H9 (cell line): ENCODE data around the gene LHFPL2. TPM values are rescaled to one million over a fixed set of nuclear protein-coding genes. Genes with fewer than 3 reads are reported as not detected.

Source experiments
- DNase-seq: peaks from one replicate; pipeline ENCODE4 v3.0.0-alpha.2; 2017
- H2AFZ ChIP-seq: one replicate; pipeline ENCODE4 v1.6.1; 2013; ENCODE audit warnings: mild to moderate bottlenecking, low read length, control low read depth, moderate library complexity
- H2AK5ac ChIP-seq: 2 replicates; pipeline ENCODE4 v1.6.1; 2013; ENCODE audit warnings: low read length, control low read depth, mixed read lengths; ENCODE audit not compliant: insufficient read length
- H2BK120ac ChIP-seq: one replicate; pipeline ENCODE4 v1.6.1; 2013; ENCODE audit warnings: low read depth, mild to moderate bottlenecking, low read length, control low read depth, inconsistent platforms; ENCODE audit not compliant: poor library complexity, severe bottlenecking
- H2BK12ac ChIP-seq: 2 replicates; pipeline ENCODE4 v1.6.1; 2013; ENCODE audit warnings: low read length, control low read depth, mixed read lengths, low read depth; ENCODE audit not compliant: insufficient read length
- H2BK15ac ChIP-seq: 2 replicates; pipeline ENCODE4 v1.6.1; 2013; ENCODE audit warnings: low read depth, low read length, control low read depth
- H2BK20ac ChIP-seq: one replicate; pipeline ENCODE4 v1.6.1; 2013; ENCODE audit warnings: low read depth, mild to moderate bottlenecking, low read length, control low read depth, inconsistent platforms; ENCODE audit not compliant: poor library complexity, severe bottlenecking
- H2BK5ac ChIP-seq: 2 replicates; pipeline ENCODE4 v1.6.1; 2013; ENCODE audit warnings: low read length, control low read depth, mixed read lengths; ENCODE audit not compliant: insufficient read length
- H3K14ac ChIP-seq: 2 replicates; pipeline ENCODE4 v1.6.1; 2013; ENCODE audit warnings: low read length, control low read depth; ENCODE audit not compliant: insufficient read depth
- H3K18ac ChIP-seq: 2 replicates; pipeline ENCODE4 v1.6.1; 2013; ENCODE audit warnings: low read depth, mild to moderate bottlenecking, mixed read lengths, low read length, control low read depth; ENCODE audit not compliant: insufficient read length
- H3K23ac ChIP-seq: 2 replicates; pipeline ENCODE4 v1.6.1; 2013; ENCODE audit warnings: low read length, control low read depth, mixed read lengths, low read depth; ENCODE audit not compliant: insufficient read length
- H3K23me2 ChIP-seq: 2 replicates; pipeline ENCODE4 v1.6.1; 2013; ENCODE audit warnings: low read depth, mild to moderate bottlenecking, mixed read lengths, low read length, control low read depth; ENCODE audit not compliant: insufficient read length, poor library complexity, severe bottlenecking
- H3K27ac ChIP-seq: 2 replicates; pipeline ENCODE4 v1.5.1; 2013; ENCODE audit warnings: low read length, control low read depth, mixed read lengths, low read depth; ENCODE audit not compliant: insufficient read length
- H3K27me3 ChIP-seq: 2 replicates; pipeline ENCODE4 v1.6.1; 2013; ENCODE audit warnings: low read length, control low read depth, inconsistent platforms; ENCODE audit not compliant: insufficient read depth
- H3K4ac ChIP-seq: 2 replicates; pipeline ENCODE4 v1.6.1; 2013; ENCODE audit warnings: low read depth, mild to moderate bottlenecking, control low read depth, inconsistent platforms, low read length, moderate library complexity
- H3K4me1 ChIP-seq: 2 replicates; pipeline ENCODE4 v1.6.1; 2013; ENCODE audit warnings: low read length, control low read depth, inconsistent platforms; ENCODE audit not compliant: insufficient read depth
- H3K4me2 ChIP-seq: 2 replicates; pipeline ENCODE4 v1.6.1; 2013; ENCODE audit warnings: low read length, control low read depth, mixed read lengths; ENCODE audit not compliant: insufficient read length, insufficient read depth
- H3K56ac ChIP-seq: 2 replicates; pipeline ENCODE4 v1.6.1; 2013; ENCODE audit warnings: low read depth, mild to moderate bottlenecking, mixed read lengths, low read length, control low read depth; ENCODE audit not compliant: insufficient read length
- H3K79me1 ChIP-seq: 2 replicates; pipeline ENCODE4 v1.6.1; 2013; ENCODE audit warnings: low read depth, mild to moderate bottlenecking, moderate library complexity, low read length, control low read depth, inconsistent platforms; ENCODE audit not compliant: insufficient read depth, poor library complexity, severe bottlenecking
- H3K79me2 ChIP-seq: 2 replicates; pipeline ENCODE4 v1.6.1; 2013; ENCODE audit warnings: low read length, control low read depth, inconsistent platforms; ENCODE audit not compliant: insufficient read depth
- H3K9ac ChIP-seq: 2 replicates; pipeline ENCODE4 v1.6.1; 2013; ENCODE audit warnings: low read length, control low read depth, mixed read lengths; ENCODE audit not compliant: insufficient read length; ENCODE audit errors: extremely low read depth
- H3K9me3 ChIP-seq: one replicate; pipeline ENCODE4 v1.6.1; 2013; ENCODE audit warnings: low read depth, low read length, inconsistent platforms; ENCODE audit not compliant: control insufficient read depth
- H3T11ph ChIP-seq: one replicate; pipeline ENCODE4 v1.6.1; 2013; ENCODE audit warnings: mild to moderate bottlenecking, low read length, control low read depth, inconsistent platforms
- H4K20me1 ChIP-seq: one replicate; pipeline ENCODE4 v1.6.1; 2013; ENCODE audit not compliant: control insufficient read depth, insufficient read length, insufficient read depth
- H4K5ac ChIP-seq: 2 replicates; pipeline ENCODE4 v1.6.1; 2013; ENCODE audit warnings: low read depth, mild to moderate bottlenecking, mixed read lengths, low read length, control low read depth; ENCODE audit not compliant: insufficient read length
- H4K8ac ChIP-seq: replicated peaks from 2 replicates; pipeline ENCODE4 v1.6.1; 2013; ENCODE audit warnings: low read length, control low read depth, mixed read lengths, low read depth; ENCODE audit not compliant: insufficient read length
- H4K91ac ChIP-seq: 2 replicates; pipeline ENCODE4 v1.6.1; 2013; ENCODE audit warnings: low read depth, mild to moderate bottlenecking, moderate library complexity, mixed read lengths, low read length, control low read depth; ENCODE audit not compliant: insufficient read length
- H3K27ac Mint-ChIP-seq, 3 experiments: 2 replicates in 2 of 3; 3 replicates in 1 of 3; pipeline ENCODE4 v1.8.0; 2020 to 2021; ENCODE audit warnings: mixed read lengths in 3 of 3, mild to moderate bottlenecking in 1 of 3, moderate library complexity in 1 of 3
- H3K27me3 Mint-ChIP-seq: 2 replicates; pipeline ENCODE4 v1.8.0; 2021; ENCODE audit warnings: low read depth, mild to moderate bottlenecking, moderate library complexity, mixed read lengths
- H3K36me3 Mint-ChIP-seq, 3 experiments: 2 replicates in 2 of 3; 3 replicates in 1 of 3; pipeline ENCODE4 v1.8.0; 2020 to 2021; ENCODE audit warnings: low read depth in 3 of 3, mixed read lengths in 3 of 3; ENCODE audit not compliant: insufficient read depth in 1 of 3
- H3K4me1 Mint-ChIP-seq, 2 experiments: 2 replicates each; pipeline ENCODE4 v1.8.0; 2020; ENCODE audit warnings: mixed read lengths in 2 of 2
- H3K4me3 Mint-ChIP-seq, 2 experiments: 2 replicates in 1 of 2; 3 replicates in 1 of 2; pipeline ENCODE4 v1.8.0; 2020 to 2021; ENCODE audit warnings: mild to moderate bottlenecking in 2 of 2, mixed read lengths in 2 of 2, moderate library complexity in 1 of 2
- H3K9me3 Mint-ChIP-seq, 2 experiments: 2 replicates in 1 of 2; 3 replicates in 1 of 2; pipeline ENCODE4 v1.8.0; 2020; ENCODE audit warnings: mild to moderate bottlenecking in 2 of 2, mixed read lengths in 2 of 2, moderate library complexity in 1 of 2
- WGBS: extraction: QIAGEN DNeasy Blood & Tissue Kit; methylation state at CpG from one replicate; pipeline ENCODE4 v1.1.7; 2013; ENCODE audit warnings: missing lambda C conversion rate, low lambda C conversion rate, mixed read lengths; ENCODE audit not compliant: insufficient read length; ENCODE audit errors: extremely low coverage; 5-methylcytosine and 5-hydroxymethylcytosine counted together
- total RNA-seq: library from RNA; stranded (reverse); gene quantifications from 2 replicates; pipeline ENCODE4 v1.2.1, GENCODE V29; 2021
- TF ChIP-seq, protein P1 (sequence below): fragments of 200-600 bp; sonication (generic); conservative IDR thresholded peaks from 3 replicates; pipeline ENCODE4 v1.8.0; 2021; ENCODE audit warnings: antibody characterized with exemption, mild to moderate bottlenecking

Gene LHFPL2
- total RNA-seq, 1 experiment from 2014 or later: 26.3 TPM

DNA sequence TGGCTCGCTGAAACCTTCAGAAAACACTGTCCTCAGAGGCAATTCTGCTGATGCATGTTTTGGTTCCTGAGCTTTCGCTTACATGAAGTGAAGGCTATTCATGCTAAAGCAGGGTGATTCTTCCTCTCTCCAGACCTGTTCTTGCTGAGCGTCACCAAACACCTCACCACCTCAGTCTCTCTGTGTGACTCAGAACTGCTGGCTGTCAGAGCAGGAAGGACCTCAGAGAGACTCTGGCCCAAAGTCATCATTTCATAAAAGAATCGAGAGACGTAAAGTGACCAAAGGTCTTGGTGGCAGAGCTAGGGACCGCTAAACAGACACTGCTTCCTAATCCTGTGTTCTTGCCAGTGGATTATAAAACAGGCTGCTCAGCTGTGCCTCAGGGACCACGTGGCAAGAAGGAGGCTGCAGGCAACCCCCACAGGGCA is 73.8 kb downstream of the LHFPL2 start:
- Histone ChIP-seq H2AK5ac (no peak overlapping the region), H2BK120ac (no peak overlapping the region), H3T11ph (no peak overlapping the region), H4K5ac (no peak overlapping the region), H3K27ac (no peak overlapping the region), H3K23ac (no peak overlapping the region), H3K27me3 (no peaks in the 10 kb centered on the region), H3K4ac (no peak overlapping the region), H3K79me1 (no peaks in the 10 kb centered on the region), H3K14ac (peak overlapping the region; percentile 25; the same call in 1 of the 2 replicates), H2BK15ac (no peak overlapping the region), H4K91ac (no peak overlapping the region), H3K4me2 (no peak overlapping the region), H3K23me2 (no peaks in the 10 kb centered on the region), H4K20me1 (no peaks in the 10 kb centered on the region), H3K79me2 (peaks cover 2% of the 10 kb centered on the region; the same call in 1 of the 2 replicates), H2AFZ (no peak overlapping the region), H3K18ac (no peak overlapping the region), H3K9me3 (no peaks in the 10 kb centered on the region), H4K8ac (no peak overlapping the region), H2BK20ac (no peak overlapping the region), H2BK12ac (no peak overlapping the region), H2BK5ac (no peak overlapping the region), H3K56ac (no peak overlapping the region), H3K4me1 (peaks cover 2% of the 10 kb centered on the region), H3K9ac (no peak overlapping the region)
- Mint-ChIP-seq H3K4me3 (no peak overlapping the region), H3K4me1 (peaks cover 32 to 33% of the 10 kb centered on the region in 2 experiments), H3K27me3 (no peaks in the 10 kb centered on the region), H3K9me3 (no peaks in the 10 kb centered on the region), H3K36me3 (peaks cover 0 to 4% (median 0%) of the 10 kb centered on the region in 3 experiments; a peak in 3 of 7 replicates), H3K27ac (peak overlapping the region; percentile 19 to 41 (median 30); a peak in 4 of 7 replicates)
- no CpG with 5 or more reads among the region's 7 CpGs for whole genome bisulfite sequencing
- no peak for DNase-seq
- TF ChIP-seq, protein P1, sequence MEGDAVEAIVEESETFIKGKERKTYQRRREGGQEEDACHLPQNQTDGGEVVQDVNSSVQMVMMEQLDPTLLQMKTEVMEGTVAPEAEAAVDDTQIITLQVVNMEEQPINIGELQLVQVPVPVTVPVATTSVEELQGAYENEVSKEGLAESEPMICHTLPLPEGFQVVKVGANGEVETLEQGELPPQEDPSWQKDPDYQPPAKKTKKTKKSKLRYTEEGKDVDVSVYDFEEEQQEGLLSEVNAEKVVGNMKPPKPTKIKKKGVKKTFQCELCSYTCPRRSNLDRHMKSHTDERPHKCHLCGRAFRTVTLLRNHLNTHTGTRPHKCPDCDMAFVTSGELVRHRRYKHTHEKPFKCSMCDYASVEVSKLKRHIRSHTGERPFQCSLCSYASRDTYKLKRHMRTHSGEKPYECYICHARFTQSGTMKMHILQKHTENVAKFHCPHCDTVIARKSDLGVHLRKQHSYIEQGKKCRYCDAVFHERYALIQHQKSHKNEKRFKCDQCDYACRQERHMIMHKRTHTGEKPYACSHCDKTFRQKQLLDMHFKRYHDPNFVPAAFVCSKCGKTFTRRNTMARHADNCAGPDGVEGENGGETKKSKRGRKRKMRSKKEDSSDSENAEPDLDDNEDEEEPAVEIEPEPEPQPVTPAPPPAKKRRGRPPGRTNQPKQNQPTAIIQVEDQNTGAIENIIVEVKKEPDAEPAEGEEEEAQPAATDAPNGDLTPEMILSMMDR: no peak
